Activated CD4-positive, alpha-beta T cell treated with anti-CD3 and anti-CD28 coated beads, Interleukin-2, Interleukin-6, amounts not matched to agents 100 ng/mL and 50 ng/mL, durations not matched to agents 16 hours and 8 hours (primary cell): ENCODE measurements around the gene OR51S1.
"Not testable (repeated sequence)": the region's sequence is repeated elsewhere in the genome, so short reads cannot be mapped to it uniquely, and the experiment has no call there.

Experiments
- DNase-seq: peaks from one replicate; pipeline ENCODE4 v3.0.0-alpha.2; 2020

OR51S1 gene, protein sequence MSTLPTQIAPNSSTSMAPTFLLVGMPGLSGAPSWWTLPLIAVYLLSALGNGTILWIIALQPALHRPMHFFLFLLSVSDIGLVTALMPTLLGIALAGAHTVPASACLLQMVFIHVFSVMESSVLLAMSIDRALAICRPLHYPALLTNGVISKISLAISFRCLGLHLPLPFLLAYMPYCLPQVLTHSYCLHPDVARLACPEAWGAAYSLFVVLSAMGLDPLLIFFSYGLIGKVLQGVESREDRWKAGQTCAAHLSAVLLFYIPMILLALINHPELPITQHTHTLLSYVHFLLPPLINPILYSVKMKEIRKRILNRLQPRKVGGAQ

DNA sequence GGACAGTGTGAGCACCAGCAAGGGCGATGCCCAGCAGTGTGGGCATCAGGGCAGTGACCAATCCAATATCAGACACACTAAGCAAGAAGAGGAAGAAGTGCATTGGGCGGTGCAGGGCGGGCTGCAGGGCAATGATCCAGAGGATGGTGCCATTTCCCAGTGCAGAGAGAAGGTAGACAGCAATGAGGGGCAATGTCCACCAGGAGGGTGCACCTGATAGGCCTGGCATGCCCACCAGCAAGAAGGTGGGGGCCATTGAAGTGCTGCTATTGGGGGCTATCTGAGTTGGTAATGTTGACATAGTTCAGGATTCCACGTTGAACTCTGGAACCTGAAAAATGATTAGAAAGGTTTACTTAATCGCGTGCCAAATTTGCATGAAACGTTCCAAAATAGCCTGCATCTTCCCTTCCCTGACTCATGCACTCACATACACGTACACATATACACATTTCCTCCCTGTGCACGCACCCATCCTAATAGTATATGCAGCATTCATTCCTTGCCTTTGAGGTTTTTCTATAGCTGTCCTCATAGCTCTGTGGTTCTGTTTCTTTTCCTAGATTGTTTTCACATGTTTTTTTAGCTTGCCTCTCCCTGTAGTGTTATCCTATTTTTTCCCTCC is at the start of gene OR51S1:
OR51S1 (minus strand) TSS at position 301 of the 625 bp plus-strand sequence; CDS start at position 301, 0 bp downstream.
- DNase-seq: no peak

DNA sequence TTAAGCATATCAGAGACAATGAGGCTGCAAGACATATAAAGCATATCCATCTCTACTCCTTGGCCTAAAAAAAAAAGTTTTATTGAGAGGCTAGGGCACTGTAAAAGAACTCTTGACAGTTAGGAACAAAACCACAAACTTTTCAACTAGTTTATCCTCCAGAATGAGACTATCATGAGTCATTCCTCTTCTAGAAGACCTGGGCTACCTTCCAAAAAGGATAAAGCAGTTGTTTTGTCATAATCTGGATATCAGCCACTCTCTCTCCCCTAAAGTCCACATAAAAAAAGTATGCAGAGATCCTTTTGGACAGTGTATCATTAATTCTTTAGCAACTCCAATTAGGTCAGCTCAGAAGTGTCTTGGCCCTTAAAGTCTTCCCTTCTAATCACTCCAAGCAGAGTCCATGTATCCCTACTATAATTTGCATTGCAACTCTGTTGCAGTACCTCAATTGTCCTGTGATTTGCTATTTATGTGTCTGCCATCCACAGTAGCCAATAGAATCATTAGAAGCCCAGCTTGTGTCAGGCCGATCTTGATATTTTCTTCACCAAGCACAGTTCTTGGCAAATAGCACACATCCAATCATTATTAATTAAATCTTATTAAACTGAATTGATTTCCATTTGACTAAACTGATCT is 43.1 kb upstream of the OR51S1 start:
- DNase-seq: no peak

DNA sequence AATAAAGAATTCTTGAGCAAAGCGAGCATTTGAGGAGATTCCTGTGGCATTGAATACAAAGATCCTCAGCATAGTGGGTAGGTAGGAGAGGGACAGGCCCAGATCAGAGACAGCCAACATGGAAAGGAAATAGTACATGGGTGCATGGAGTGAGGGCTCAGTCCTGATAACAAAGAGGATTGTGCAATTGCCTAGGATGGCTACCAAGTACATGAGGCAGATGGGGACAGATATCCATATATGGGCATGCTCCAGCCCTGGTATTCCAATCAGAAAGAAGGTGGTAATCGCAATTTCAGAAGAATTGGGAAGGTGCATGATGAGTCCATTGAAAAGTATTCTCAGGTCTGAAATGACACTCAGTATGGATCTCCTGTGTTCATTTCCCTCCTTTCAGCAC is 41.3 kb upstream of the OR51S1 start:
- no peak for DNase-seq

DNA sequence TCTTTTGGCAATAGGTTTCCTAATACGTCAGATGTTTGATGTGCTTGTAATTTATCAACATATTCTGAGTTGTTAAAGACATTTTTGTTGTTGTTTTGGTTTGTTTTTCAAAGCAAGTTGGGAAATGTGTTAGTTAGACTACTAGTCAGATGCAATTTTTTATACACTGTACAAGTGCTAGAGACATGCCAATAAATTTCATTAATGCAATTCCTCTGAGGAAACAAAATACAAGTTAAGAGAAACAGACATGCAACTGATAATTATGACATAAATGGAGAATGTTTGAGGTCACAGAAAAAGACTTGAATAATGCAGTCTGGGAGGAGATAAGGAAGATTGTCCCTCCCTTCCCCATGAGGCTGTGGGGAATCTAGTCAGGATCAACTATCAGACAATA is 38.6 kb upstream of the OR51S1 start:
- DNase-seq: no peak

DNA sequence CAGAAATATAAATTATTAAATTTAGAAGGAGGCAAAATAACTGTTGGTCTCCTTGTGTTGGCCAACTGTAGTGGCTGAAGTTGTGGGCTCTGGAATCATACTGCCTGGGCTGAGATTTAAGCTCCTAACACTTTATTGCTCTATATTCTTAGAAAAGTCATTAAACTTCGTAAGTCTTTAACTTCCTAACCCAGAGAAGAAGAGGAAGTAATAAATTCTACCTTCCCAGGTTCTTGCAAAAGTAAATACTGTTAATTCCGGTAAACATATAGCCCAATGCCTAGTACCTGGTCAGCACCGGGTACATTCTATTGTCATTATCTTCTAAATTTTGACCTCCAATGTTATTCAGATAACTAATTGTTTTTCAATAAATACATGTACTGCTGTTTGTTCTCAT is 37.2 kb upstream of the OR51S1 start:
- no peak for DNase-seq

DNA sequence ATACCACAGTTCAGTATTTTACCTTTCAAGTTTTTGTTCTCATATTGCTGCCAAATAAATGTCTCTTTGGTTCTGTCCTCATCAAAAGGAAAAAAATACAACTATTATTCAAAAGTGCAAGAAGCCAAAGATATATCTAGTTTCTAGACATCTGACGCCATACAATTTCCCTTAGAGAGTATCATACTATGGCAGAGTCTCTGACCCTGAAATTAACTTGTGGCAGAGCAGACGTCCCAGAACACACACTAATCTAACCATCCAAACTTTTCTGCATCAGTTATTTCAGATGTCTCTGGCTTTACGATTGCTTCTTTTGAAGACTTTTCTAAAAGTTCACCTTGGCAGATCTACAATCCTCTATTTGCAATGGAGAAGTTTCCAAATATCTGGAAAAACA is 35.4 kb upstream of the OR51S1 start:
- no peak for DNase-seq

DNA sequence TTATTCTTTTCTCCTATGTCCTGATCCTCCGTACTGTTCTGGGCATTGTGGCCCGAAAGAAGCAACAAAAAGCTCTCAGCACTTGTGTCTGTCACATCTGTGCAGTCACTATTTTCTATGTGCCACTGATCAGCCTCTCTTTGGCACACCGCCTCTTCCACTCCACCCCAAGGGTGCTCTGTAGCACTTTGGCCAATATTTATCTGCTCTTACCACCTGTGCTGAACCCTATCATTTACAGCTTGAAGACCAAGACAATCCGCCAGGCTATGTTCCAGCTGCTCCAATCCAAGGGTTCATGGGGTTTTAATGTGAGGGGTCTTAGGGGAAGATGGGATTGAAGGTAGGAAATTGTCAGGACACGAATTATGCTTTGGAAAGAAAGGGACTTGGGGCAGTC is 33.5 kb upstream of the OR51S1 start:
- no peak for DNase-seq

DNA sequence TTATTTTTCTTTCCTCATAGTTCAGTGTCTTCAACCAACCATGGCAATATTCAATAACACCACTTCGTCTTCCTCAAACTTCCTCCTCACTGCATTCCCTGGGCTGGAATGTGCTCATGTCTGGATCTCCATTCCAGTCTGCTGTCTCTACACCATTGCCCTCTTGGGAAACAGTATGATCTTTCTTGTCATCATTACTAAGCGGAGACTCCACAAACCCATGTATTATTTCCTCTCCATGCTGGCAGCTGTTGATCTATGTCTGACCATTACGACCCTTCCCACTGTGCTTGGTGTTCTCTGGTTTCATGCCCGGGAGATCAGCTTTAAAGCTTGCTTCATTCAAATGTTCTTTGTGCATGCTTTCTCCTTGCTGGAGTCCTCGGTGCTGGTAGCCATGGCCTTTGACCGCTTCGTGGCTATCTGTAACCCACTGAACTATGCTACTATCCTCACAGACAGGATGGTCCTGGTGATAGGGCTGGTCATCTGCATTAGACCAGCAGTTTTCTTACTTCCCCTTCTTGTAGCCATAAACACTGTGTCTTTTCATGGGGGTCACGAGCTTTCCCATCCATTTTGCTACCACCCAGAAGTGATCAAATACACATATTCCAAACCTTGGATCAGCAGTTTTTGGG is 33.0 kb upstream of the OR51S1 start, which contains the start of gene OR51T1:
OR51T1 (plus strand) TSS at position 41 of the 641 bp plus-strand sequence; CDS start at position 41, 0 bp downstream.
- no peak for DNase-seq

DNA sequence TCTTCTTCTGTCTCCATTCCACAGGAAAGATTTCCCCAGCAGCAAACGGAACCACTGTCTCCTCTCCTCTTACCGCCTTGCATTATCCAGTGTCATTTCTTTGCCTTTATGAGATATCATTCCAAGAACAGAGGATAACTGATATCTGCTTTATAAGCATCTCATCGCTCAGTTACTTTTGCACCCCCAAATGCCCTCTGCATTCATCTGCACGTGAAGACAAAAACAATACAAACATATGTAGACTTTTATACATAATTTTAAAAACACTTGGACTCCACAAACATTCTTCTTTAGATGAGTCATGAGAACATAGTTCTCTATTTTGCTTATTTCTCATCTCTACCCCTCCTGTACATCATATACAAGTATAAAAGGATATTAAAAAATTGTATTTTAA is 32.2 kb upstream of the OR51S1 start:
- no peak for DNase-seq

DNA sequence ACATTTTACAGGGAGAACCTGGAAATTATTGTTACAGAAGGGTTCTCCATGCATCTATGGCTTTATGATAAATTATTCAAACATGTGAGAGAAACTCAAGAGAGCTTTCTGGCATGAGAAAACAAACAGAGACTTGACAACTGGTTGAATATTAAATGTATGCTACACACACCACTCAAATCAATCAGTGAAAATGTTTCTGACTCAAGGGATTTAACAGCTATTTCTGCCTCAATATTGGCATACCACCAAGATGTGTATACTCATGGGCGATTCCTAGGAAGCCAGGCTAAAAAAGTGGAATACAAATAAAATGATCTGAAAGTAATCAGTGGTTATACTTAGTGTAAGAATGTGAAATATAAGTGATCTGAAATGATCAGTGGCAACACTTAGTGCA is 16.8 kb upstream of the OR51S1 start:
- DNase-seq: no peak

DNA sequence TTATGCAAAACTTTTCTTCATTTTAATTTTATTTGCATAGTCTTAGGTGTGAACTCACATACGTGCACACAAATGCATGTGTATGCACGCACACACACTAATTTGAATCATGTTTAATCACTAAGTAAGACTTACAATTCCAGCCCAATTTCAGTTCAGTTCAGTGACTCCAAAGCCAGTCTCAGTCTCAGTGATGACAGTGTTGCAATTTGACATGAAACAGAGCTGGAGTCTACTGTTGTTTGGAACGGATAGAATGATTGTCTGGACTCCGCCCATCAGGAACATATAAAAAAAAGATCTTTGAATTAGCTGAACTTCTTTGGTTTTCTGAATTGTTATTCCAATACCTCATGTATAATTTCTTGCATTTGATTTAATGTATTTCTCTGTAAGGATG is 14.9 kb upstream of the OR51S1 start:
- DNase-seq: no peak

DNA sequence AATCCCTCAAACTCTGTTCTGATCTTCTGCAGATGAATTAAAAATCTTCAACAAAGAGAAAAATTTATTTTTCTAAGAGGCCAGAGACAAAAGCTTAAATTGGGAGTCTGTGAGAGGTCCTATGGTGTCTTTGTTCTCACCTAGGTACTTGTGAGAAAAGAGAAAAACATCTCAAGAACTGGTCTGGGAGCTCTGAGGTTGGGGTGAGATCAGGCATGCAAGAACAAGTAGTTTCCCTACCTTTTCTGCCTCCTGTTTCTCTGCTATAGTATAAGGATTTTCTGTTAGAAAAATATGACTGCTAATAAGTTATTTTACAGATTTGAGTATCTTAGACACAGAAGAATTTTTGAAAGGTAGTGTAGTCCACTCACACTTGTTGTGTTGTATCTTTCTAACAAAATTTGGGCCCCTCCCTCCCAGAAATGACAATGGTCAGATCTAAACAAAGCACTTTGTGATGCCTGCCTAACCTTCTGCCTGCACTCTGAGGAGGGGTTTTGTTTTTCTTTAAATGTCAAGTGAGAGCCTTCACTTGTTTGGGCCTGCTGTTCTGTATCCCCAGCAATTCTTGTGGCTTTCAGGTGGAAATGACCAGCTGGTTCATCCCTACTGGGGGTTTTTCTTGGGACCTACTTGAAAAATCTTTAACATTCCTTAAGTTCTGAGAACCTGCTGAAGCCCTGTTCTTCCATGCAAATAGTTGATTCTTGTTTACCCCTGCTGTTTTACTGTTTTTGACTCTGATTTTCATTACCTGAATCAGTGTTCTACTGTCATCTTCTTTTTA is 13.6 kb upstream of the OR51S1 start:
- DNase-seq: no peak

DNA sequence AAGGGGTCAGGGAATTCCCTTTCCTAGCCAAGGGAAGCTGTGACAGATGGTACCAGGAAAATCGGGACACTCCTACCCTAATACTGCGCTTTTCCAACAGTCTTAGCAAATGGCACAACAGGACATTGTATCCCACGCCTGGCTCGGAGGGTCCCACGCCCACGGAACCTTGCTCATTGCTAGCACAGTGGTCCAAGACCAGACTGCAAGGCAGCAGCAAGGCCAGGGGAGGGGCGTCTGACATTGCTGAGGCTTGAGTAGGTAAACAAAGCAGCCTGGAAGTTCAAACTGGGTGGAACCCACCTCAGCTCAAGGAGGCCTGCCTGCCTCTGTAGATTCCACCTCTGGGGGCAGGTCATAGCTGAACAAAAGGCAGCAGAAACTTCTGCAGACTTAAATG is 5.3 kb upstream of the OR51S1 start:
- not testable (repeated sequence) for DNase-seq

DNA sequence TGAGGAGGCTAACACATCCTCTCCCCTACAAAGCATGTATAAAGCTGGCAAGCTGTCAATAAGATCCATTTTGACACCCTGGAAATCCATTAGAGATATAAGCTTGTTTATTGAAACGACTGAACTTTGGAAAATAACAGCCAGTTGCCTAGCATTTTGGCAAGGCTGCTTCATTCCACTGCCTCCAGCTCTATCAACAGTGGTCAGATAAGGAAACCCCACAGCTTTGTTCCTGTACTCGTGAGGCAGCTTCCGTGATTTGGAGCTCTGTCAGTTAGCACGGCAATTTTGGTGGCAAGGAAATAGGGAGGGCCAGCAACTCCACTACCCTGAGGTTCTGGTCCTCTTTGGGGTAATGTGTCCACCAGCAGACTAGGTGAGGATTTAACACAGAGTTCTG is 2.0 kb upstream of the OR51S1 start:
- DNase-seq: no peak

DNA sequence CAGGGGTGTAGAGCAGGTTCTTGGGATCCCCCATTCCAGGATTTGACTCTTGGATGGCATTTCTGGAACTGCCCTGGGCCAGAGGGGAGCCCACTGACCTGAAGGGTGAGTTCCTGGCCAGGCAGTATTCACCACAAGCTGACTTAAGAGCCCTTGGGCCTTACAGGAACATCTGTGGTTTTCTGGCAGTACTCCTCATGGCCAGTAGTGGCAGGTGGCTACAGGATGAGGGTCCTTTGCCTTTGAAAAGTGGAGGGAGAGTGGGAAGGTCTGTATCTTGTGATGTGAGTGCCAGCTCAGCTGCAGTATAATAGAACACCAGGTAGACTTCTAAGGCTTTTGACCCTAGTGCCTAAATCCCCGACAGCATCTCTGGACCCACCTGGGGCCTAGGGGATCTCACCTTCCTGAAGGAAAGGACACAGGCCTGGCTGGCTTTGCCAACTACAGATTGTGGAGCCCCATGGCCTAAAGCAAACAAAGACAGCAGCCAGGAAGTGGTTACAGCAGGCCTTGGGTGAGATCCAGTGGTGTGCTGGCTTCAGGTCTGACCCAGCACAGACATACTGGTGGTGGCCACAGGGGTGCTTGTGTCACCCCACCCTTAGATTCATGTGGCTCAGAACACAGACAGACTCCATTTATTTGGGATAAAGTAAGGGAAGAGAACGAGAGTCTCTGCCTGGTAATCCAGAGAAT is 9.0 kb downstream of the OR51S1 start:
- DNase-seq: no peak

DNA sequence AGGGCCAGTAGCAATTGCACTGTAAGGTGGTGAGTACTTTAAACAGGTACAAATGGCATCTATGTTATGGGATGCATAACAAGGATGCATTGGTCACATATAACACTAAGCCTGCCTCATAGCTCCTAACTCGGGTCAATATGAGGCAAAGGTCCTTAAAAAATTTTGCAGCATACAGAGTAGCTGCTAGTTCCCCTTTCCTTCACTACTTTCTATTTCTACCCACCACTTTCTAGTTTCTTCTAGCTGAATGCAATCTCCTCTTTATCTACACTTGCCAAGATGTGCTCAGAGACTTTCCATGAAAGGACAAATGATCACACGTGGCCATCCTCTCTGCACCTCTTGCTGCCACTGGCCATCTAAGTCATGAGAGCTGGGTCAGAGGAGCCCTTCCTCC is 18.1 kb downstream of the OR51S1 start:
- DNase-seq: no peak

DNA sequence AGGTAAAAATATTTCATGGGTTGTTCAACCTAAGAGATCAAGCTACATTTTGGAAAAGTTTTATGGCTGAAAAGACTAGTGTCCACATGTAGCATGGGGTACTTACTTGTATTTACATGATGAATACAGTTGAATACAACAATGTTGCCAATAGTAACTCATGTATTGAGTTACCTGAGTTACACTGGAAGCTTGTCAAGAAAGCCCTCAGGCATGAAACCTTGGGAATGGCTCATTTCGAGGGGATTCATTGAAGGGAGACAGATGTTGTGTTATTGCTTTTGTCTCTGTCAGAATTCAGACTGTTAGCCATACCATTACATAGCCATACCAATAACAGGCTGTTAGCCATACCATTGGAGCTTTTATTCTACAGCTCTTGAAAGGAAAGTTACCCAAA is 18.7 kb downstream of the OR51S1 start:
- DNase-seq: no peak

DNA sequence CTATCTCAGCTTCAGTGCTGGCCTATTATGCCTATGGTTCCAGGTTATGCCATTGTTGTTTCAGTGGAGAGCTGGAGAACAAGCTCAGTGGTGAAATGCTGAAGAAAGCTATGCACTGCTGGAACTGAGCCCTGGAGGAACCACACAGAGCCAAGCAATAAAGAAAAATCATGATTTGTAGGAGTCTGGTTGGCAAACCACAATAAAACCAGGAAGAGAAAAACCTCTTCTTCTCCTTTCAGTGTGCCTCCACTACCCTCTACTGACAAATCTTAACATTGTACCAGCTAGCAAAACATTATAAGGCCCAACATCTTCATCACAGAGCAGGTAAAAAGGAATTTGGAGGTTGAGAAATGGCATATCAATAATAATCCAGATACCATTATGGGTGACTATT is 22.6 kb downstream of the OR51S1 start:
- DNase-seq: no peak

DNA sequence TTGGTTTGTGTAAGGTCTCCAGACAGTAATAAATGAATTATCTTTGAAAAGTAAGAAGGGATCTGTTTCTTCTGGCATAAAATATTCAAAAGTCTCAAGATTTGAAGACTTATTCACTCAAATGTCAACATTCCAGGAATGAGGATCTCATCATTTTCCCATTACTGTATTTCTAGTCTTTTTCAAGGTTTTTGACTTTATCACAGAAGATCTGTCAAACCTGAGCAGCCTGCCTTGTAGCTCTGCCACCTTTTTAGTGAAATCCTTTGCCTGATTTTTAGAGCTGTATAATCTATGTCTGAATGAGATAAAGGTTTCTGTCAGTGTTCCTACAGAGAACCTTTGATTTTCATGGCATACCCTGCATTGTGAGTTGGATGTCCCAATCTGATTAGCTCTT is 23.9 kb downstream of the OR51S1 start:
- no peak for DNase-seq

DNA sequence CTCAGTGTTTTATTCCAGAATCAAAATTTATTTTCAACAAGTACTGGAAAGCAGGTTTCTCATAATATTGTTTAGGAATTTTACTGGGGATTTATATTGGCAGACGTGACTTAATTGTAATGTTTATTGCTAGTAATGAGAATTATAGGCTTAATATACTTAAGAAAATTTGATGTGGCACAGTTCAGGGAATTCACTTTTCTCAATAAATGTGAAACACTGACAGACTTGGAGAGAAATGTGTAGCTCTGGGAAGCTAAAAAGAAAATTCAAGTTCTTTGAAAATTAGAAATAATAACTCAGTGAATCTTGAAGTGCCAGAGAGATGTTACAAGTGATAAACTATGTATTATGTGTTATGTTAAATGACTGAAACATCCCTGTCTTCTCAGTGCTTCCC is 28.0 kb downstream of the OR51S1 start, which contains the start of gene OR51F2:
OR51F2 (plus strand) TSS at position 301 of the 400 bp plus-strand sequence. CDS start 101 bp downstream, outside the sequence.
- no peak for DNase-seq

DNA sequence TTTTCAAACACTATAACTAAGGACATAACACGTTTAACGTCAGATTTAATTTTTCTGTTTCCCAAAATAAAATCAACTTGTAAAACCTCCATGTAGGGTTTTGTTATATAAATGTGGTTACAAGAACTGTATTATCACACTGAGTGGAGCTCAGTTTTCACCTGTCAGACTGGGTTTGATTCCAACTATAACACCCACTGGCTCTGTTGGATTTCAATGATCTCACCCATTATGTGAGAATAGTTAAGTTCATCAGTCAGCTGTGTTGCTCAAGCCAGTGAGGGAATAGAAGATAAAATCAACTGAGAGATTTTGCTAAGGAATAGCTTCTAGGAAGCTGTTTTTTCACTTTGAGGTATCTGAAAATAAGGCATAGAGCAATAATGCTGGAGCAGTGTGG is 39.8 kb downstream of the OR51S1 start:
- DNase-seq: no peak

DNA sequence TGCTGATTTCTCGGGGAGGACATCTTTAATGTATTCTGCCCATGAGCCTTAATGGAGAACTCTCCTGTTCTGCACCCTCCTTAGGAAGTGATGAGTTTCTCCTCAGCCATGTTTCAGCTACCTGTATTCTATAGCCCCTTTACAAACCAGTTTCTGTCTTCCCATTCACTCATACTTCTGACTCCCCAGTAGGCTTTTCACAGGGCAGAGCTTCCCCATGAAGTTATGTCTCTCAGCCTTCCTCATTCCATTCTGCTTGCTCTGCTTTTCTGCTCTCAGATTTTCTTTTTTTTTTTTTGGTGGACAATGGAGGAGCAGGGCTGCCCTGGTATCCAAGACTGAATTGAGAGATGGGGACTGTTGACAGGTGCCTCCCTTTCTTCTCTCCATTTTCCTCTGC is 40.5 kb downstream of the OR51S1 start:
- no peak for DNase-seq
